Subcutaneous adipose tissue (tissue), 4 donors: ENCODE data around the gene PHLPP1. TPM values are rescaled to one million over a fixed set of nuclear protein-coding genes. Genes with fewer than 3 reads are reported as not detected.

Experiments
- total RNA-seq, 4 donors: library from RNA; depleted of rRNA; stranded (reverse); fragments of >200 nt; gene quantifications; one replicate each; pipeline ENCODE4 v1.1.0, GENCODE V29; 2016
- TF ChIP-seq, protein P1 (sequence below): fragments of 450-650 bp; IDR thresholded peaks from one replicate; pipeline ENCODE4 v1.5.1; 2016; ENCODE audit warnings: low read depth, mild to moderate bottlenecking, control low read depth, antibody characterized with exemption, moderate library complexity

PHLPP1 gene
- total RNA-seq, 4 donors from 2014 or later = 9.7 to 28.3 (median 21.2) TPM

DNA sequence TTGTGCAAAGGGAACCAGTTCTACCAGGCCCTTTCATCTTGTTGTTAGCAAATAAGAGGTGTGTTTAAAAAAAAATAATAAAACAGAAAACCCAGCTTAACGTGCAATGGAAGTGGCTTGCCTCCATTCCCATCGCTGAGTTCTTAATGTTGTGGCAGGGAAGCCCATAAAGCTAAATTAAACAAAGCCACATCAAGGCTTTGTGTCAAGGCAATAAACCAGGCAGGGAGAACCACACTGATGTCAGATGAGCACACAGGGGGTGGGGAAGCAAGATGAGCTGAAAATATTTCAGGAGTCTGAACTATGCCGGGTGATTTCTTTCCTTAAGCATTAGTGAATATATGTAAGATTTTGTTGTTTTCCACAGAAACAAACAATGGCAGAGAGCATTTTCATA is 73.5 kb downstream of the PHLPP1 start:
- TF ChIP-seq, protein P1, sequence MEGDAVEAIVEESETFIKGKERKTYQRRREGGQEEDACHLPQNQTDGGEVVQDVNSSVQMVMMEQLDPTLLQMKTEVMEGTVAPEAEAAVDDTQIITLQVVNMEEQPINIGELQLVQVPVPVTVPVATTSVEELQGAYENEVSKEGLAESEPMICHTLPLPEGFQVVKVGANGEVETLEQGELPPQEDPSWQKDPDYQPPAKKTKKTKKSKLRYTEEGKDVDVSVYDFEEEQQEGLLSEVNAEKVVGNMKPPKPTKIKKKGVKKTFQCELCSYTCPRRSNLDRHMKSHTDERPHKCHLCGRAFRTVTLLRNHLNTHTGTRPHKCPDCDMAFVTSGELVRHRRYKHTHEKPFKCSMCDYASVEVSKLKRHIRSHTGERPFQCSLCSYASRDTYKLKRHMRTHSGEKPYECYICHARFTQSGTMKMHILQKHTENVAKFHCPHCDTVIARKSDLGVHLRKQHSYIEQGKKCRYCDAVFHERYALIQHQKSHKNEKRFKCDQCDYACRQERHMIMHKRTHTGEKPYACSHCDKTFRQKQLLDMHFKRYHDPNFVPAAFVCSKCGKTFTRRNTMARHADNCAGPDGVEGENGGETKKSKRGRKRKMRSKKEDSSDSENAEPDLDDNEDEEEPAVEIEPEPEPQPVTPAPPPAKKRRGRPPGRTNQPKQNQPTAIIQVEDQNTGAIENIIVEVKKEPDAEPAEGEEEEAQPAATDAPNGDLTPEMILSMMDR = no peak

DNA sequence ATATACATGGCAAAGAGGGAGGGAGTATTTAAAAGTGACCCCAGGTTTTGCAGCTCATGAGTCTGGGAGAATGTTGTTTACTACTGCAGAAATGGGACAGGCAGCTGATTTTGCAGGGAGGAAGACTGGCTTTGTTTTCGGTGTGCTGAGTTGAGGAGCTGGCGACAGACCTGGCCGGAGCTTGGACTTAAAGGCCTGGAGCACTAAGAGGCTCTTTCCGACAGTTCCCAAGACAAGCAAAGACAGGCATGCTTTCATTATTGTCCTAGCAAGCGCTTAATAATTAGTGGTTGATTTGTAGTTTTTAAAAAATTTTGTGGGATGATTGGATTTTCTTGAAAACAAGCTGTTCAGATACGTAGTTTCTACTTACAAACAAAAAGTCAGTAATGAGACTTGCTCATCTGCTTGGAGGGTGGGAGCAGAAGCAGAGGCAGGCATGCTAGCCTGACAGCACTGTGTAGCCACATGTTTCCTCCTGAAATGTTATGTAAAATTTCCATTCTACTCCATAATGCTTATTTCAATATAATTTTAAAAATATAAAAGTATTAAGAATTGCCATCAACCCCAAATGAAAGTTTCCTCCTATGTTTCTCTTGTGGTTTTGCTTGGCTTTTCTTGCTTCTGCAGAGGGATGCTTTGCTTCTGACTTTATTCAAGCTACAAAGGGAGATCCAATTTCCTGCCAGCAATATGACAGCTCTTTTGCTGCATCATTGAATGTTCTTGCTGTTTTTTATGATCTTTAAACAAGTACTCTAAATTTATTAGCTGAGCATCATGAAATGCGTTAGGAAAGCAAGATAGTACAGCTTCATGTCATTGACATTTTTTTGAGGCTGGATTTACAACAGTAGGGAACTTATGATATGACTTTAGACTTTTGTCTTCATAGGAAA is 75.8 kb downstream of the PHLPP1 start:
- TF ChIP-seq, protein P1 = no peak

DNA sequence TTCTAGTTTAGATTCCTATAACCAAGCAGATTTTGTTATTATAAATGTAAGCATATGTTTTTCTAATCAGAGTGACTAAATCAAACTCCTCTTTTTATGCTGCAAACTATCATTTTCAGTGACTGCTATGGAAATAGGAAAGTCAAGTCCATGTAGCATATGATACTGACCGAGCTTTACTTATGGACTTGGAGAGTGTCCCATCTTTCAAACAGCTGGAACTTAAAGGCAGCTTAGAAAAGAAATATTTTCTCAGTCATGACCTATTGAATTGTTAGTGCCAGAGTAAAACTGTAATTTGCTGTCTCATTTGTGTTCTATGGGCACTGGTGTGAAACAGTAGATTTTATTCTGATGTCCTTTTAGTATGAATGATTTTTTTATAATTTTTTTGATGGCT is 76.7 kb downstream of the PHLPP1 start:
- TF ChIP-seq, protein P1 = no peak

DNA sequence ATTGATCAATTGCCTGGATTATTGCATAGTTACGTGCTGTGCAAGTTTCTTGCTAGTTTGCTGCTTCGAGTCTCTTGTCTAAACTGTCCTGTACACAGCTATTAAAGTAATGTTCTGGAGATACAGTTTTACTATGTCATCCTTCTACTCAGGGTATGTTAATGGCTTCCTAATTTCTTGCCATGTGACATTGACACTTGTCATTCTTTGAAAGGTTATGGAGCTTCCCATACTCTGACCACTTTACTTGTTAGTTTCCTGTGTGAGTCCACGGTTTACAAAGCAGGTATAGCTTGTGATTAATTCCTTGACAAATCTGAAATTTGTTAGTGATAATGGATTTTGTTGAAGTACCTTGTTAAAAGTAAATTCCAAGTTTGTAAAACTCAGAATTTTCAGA is 80.5 kb downstream of the PHLPP1 start:
- TF ChIP-seq, protein P1 = no peak

DNA sequence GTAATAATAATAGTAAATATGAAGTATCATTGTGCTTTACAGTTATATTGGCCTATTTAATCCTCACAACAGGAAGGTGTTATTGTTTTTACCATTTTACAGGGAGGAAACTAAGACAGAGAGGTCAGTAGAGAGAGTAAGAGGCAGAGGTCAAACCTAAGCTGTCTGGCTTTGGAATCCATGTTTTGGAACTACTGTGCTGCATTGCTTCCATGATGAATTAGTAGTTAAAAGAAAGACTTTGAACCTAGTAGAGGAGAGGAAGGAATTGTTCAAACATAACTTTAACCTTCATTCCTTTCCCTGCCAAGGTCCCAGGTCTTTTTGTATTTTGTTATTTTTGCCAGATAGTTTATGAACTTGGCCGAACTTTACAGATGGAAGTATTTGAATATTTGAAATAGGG is 80.9 kb downstream of the PHLPP1 start:
- TF ChIP-seq, protein P1 = no peak

DNA sequence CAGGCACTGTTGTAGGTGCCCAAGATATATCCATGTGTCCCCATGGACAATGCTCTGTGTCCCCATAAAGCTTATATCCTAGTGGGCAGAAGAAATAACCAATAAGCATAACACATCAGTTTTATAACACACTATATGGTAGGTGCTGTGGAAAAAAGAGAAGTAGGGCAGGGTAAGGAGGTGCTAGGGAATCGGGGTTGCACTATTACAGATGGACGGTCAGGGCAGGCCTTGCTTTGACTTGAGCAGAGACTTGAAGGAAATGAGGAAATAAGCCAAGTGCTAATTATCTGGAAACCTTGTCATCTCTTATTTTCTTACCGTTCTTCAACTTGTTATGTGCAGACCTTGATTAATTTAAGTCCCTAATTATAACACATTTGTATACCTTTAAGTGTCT is 82.0 kb downstream of the PHLPP1 start:
- TF ChIP-seq, protein P1 = no peak

DNA sequence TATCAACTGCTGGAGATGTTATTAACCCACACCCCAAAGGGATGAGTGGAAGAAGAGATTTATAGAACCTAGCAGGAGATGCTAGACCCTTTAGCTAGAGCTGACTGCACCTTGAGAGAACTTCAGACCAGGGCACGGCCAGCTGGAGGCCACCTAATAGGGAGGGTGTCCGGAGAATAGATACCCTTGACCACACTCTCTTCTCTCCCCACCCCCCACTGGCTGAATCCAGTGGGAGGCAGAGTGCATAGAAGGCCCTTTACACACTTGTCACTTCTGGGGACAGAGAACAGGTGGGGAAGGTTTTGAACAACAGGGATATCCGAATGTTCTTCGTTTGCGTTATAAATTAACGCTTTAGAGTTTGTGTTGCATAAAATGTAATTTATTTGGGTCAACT is 84.6 kb downstream of the PHLPP1 start:
- TF ChIP-seq, protein P1 = no peak
